HFF-Myc (cell line): Measurements from ENCODE around the gene CSNK1G1.
"Not testable (repeated sequence)": the region's sequence is repeated elsewhere in the genome, so short reads cannot be mapped to it uniquely, and the experiment has no call there.

ENCODE experiments used
- DNase-seq: peaks from one replicate; pipeline ENCODE4 v3.0.0-alpha.2; 2011; ENCODE audit warnings: low read depth; ENCODE audit errors: extremely low read depth
- H3K4me3 ChIP-seq: replicated peaks from 2 replicates; pipeline ENCODE4 v1.5.1; 2011; ENCODE audit warnings: low read depth, mild to moderate bottlenecking, control low read depth, low read length
- CTCF ChIP-seq: IDR thresholded peaks from 2 replicates; pipeline ENCODE4 v1.5.1; 2012; ENCODE audit warnings: mild to moderate bottlenecking, low read depth, low read length, control low read depth; ENCODE audit errors: missing control alignments

Gene CSNK1G1

GRCh38 chr15:64355944-64356709 lies at the start of gene CSNK1G1:
Gene CSNK1G1 (minus strand): TSS chr15:64356173. CDS start chr15:64300499, 55,674 bp downstream.
- DNase-seq: peak; percentile 90
- no peak for TF ChIP-seq CTCF
- peak within 1 kb of the TSS; percentile 72 for H3K4me3 ChIP-seq

GRCh38 chr15:64400583-64400982 lies 44.6 kb upstream of the CSNK1G1 start:
- DNase-seq: no peak
- TF ChIP-seq CTCF: no peak
- no peak overlapping the region for H3K4me3 ChIP-seq

GRCh38 chr15:64398575-64398974 lies 42.6 kb upstream of the CSNK1G1 start:
- DNase-seq: no peak
- no peak overlapping the region for H3K4me3 ChIP-seq
- TF ChIP-seq CTCF: no peak

GRCh38 chr15:64396789-64397188 lies 40.8 kb upstream of the CSNK1G1 start:
- TF ChIP-seq CTCF: no peak
- no peak overlapping the region for H3K4me3 ChIP-seq
- DNase-seq: no peak

- not testable (repeated sequence) for H3K4me3 ChIP-seq, DNase-seq
Observed at GRCh38 chr15:64392471-64392870, 36.5 kb upstream of the CSNK1G1 start.

- DNase-seq: no peak
- H3K4me3 ChIP-seq: peak overlapping the region; percentile 90; the same call in 1 of the 2 replicates
Observed at GRCh38 chr15:64389036-64389435, 33.1 kb upstream of the CSNK1G1 start.

GRCh38 chr15:64387562-64388168 lies 31.7 kb upstream of the CSNK1G1 start, which contains the start of gene TRIP4:
Gene TRIP4 (plus strand): TSS chr15:64387836. CDS start chr15:64387864, 28 bp downstream.
- H3K4me3 ChIP-seq: peak within 1 kb of the TSS; percentile 90
- peak; percentile 94 for DNase-seq
- no peak for TF ChIP-seq CTCF

More at GRCh38 chr15:64389036-64389435, 33.1 kb upstream of the CSNK1G1 start:
- TF ChIP-seq CTCF: no peak
